HL-60/S4 treated with phorbol 12-myristate 13-acetate at 8.2 ng/mL for 4 days and 3 days (cell line): ENCODE data around the gene MRTO4.

Experiments used
- in situ Hi-C: fragments of 300-500 bp; cut with MboI; formaldehyde crosslinking; loops from 2 replicates; pipeline ENCODE4 v1.15.0; 2022; ENCODE audit warnings: low sequenced_read_pairs

The MRTO4 gene

DNA sequence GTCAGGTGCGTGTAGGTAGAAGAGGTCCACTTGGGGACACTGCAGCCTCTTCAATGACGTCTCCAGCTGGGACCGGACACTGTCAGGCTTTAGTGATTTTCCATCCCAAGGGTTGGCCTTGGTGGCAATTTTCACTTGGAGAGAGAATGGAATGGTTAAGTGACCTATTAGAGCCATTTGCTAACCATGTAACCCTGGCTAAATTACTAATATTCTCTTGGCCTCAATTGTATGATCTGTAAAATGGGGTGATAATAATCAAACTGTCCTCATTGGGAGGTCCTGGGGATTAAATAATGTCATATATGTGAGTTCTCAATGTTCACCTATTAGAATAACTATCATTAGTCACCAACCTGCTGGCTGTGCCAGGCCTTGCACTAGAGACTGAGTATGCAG lies 56.9 kb downstream of the MRTO4 start:
- in situ Hi-C loops, result no loop called here

DNA sequence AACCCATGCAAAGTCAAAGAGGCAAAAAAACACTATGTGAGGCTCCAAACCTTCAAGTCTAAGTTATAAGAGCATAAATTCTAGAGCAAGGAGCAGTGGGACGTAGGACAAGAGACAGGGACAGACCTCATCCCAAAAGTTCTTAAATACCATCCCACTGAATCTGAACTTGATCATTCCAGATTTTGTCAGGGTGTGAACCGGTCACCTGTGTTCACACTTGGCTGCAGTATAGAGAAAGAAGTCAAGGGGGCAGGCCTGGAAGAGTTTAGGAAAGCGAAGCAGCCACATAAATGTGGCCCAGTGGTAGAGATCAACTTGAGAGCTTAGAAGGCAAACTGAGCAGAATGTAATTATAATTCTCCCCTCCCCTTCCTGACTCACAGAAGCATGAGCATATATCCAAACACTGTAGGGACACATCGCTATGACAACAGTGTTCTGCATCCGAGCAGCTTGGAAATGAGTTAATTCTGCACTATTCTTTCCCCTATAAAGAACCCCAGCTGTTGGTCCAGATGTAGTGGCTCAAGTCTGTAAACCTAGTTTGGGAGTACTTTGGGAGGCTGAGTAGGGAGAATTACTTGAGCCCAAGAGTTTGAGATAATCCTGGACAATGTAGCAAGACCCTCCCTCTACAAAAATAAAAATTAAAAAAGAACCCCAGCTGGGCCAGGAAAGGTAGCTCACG lies 57.7 kb downstream of the MRTO4 start:
- in situ Hi-C loops, result no loop called here
